ENCODE measurements around the gene GMDS.

GMDS gene

DNA sequence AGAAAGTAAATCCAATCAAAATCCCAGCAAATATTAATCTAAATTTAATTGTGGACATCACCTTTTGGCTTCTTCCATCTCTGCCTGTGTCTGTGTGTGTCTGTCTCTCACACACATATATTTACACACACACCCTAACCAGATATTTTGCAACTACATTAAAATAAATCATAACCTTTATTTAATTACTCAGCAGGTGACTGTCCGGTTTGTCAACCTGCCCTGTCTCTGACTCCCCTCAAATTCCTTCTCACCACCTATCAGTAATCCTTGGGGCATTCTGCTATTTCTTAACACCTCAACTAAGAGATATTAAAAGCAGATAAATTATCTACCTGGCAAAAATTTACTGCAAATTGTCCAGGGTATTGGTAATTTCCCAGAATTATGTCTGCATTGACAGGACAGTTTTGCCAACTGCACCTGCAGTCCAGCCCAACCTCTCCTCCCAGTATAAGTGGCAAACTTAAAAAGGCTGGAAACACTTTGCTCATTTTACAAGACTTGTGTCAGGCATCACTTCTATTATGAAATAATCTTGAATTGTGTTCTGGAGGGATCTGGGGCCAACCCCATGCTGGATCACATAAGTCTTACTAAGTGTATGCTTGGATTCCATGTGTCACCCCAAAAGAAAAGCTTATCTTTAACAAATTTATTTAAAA, 216.1 kb downstream of the GMDS start:
- H3K27me3 ChIP-seq (ENCODE audit: control insufficient read depth in 1 of 2, insufficient read depth in 2 of 2, low read length in 2 of 2) = no peaks in the 10 kb centered on the region
- H3K9me3 ChIP-seq (ENCODE audit: control insufficient read depth in 2 of 2, low read length in 2 of 2) = no peaks in the 10 kb centered on the region
- H3K27ac ChIP-seq (ENCODE audit: low read length) = no peak overlapping the region
- H3K9ac ChIP-seq (ENCODE audit: low read length in 2 of 2) = no peak overlapping the region
- no peak overlapping the region for H3K4me3 ChIP-seq (ENCODE audit: low read length in 2 of 2)
- no peaks in the 10 kb centered on the region for H3K4me1 ChIP-seq (ENCODE audit: control insufficient read depth, insufficient read depth, low read length)
- H3K36me3 ChIP-seq (ENCODE audit: control insufficient read depth in 2 of 2, insufficient read depth in 2 of 2, low read length in 2 of 2) = no peaks in the 10 kb centered on the region

- Histone ChIP-seq H3K27ac (ENCODE audit: low read length) (no peak overlapping the region), H3K36me3 (ENCODE audit: control insufficient read depth in 2 of 2, insufficient read depth in 2 of 2, low read length in 2 of 2) (no peaks in the 10 kb centered on the region), H3K4me3 (ENCODE audit: low read length in 2 of 2) (no peak overlapping the region), H3K27me3 (ENCODE audit: control insufficient read depth in 1 of 2, insufficient read depth in 2 of 2, low read length in 2 of 2) (no peaks in the 10 kb centered on the region), H3K4me1 (ENCODE audit: control insufficient read depth, insufficient read depth, low read length) (no peaks in the 10 kb centered on the region), H3K9me3 (ENCODE audit: control insufficient read depth in 2 of 2, low read length in 2 of 2) (no peaks in the 10 kb centered on the region), H3K9ac (ENCODE audit: low read length in 2 of 2) (no peak overlapping the region)
These were observed 216.9 kb downstream of the GMDS start for GRCh38 chr6:2028457-2029038.

- Histone ChIP-seq H3K4me1 (ENCODE audit: control insufficient read depth, insufficient read depth, low read length) (no peaks in the 10 kb centered on the region), H3K36me3 (ENCODE audit: control insufficient read depth in 2 of 2, insufficient read depth in 2 of 2, low read length in 2 of 2) (no peaks in the 10 kb centered on the region), H3K4me3 (ENCODE audit: low read length in 2 of 2) (no peak overlapping the region), H3K9ac (ENCODE audit: low read length in 2 of 2) (no peak overlapping the region), H3K27me3 (ENCODE audit: control insufficient read depth in 1 of 2, insufficient read depth in 2 of 2, low read length in 2 of 2) (no peaks in the 10 kb centered on the region), H3K9me3 (ENCODE audit: control insufficient read depth in 2 of 2, low read length in 2 of 2) (no peaks in the 10 kb centered on the region), H3K27ac (ENCODE audit: low read length) (no peak overlapping the region)
These were observed 219.3 kb downstream of the GMDS start for GRCh38 chr6:2026133-2026532.

GRCh38 chr6:2021713-2022125, 223.7 kb downstream of the GMDS start:
- H3K27me3 ChIP-seq (ENCODE audit: control insufficient read depth in 1 of 2, insufficient read depth in 2 of 2, low read length in 2 of 2) = no peaks in the 10 kb centered on the region
- H3K9ac ChIP-seq (ENCODE audit: low read length in 2 of 2) = no peak overlapping the region
- H3K9me3 ChIP-seq (ENCODE audit: control insufficient read depth in 2 of 2, low read length in 2 of 2) = no peaks in the 10 kb centered on the region
- no peaks in the 10 kb centered on the region for H3K36me3 ChIP-seq (ENCODE audit: control insufficient read depth in 2 of 2, insufficient read depth in 2 of 2, low read length in 2 of 2)
- H3K4me1 ChIP-seq (ENCODE audit: control insufficient read depth, insufficient read depth, low read length) = no peaks in the 10 kb centered on the region
- no peak overlapping the region for H3K4me3 ChIP-seq (ENCODE audit: low read length in 2 of 2)
- no peak overlapping the region for H3K27ac ChIP-seq (ENCODE audit: low read length)

DNA sequence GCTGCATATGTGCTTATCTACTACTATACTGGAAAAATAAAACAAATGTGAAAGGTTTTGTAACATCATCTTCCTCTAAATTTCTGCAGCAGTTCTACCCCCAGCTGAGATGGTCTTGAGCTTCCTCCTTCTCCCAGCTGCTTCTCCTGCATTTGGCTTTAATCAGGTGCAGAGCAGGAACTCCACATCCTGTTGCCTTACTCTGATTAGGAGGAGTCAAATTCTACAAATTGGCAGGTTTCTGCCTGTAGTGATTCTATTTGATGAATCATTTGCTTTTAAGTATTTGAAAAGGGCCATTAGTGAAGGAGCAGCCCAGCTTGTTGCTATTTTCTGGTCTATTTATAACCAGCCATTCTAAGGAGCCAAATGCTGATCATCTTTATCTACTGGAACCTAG, 224.5 kb downstream of the GMDS start:
- Histone ChIP-seq H3K27me3 (ENCODE audit: control insufficient read depth in 1 of 2, insufficient read depth in 2 of 2, low read length in 2 of 2) (no peaks in the 10 kb centered on the region), H3K9ac (ENCODE audit: low read length in 2 of 2) (no peak overlapping the region), H3K36me3 (ENCODE audit: control insufficient read depth in 2 of 2, insufficient read depth in 2 of 2, low read length in 2 of 2) (no peaks in the 10 kb centered on the region), H3K4me1 (ENCODE audit: control insufficient read depth, insufficient read depth, low read length) (no peaks in the 10 kb centered on the region), H3K9me3 (ENCODE audit: control insufficient read depth in 2 of 2, low read length in 2 of 2) (no peaks in the 10 kb centered on the region), H3K27ac (ENCODE audit: low read length) (no peak overlapping the region), H3K4me3 (ENCODE audit: low read length in 2 of 2) (no peak overlapping the region)

GRCh38 chr6:2019051-2019450, 226.4 kb downstream of the GMDS start:
- no peaks in the 10 kb centered on the region for H3K27me3 ChIP-seq (ENCODE audit: control insufficient read depth in 1 of 2, insufficient read depth in 2 of 2, low read length in 2 of 2)
- no peak overlapping the region for H3K9ac ChIP-seq (ENCODE audit: low read length in 2 of 2)
- no peak overlapping the region for H3K4me3 ChIP-seq (ENCODE audit: low read length in 2 of 2)
- no peaks in the 10 kb centered on the region for H3K36me3 ChIP-seq (ENCODE audit: control insufficient read depth in 2 of 2, insufficient read depth in 2 of 2, low read length in 2 of 2)
- H3K4me1 ChIP-seq (ENCODE audit: control insufficient read depth, insufficient read depth, low read length) = no peaks in the 10 kb centered on the region
- H3K27ac ChIP-seq (ENCODE audit: low read length) = no peak overlapping the region
- H3K9me3 ChIP-seq (ENCODE audit: control insufficient read depth in 2 of 2, low read length in 2 of 2) = no peaks in the 10 kb centered on the region

GRCh38 chr6:2016040-2016439, 229.4 kb downstream of the GMDS start:
- Histone ChIP-seq H3K27ac (ENCODE audit: low read length) (no peak overlapping the region), H3K9ac (ENCODE audit: low read length in 2 of 2) (no peak overlapping the region), H3K27me3 (ENCODE audit: control insufficient read depth in 1 of 2, insufficient read depth in 2 of 2, low read length in 2 of 2) (no peaks in the 10 kb centered on the region), H3K4me3 (ENCODE audit: low read length in 2 of 2) (no peak overlapping the region), H3K9me3 (ENCODE audit: control insufficient read depth in 2 of 2, low read length in 2 of 2) (no peaks in the 10 kb centered on the region), H3K36me3 (ENCODE audit: control insufficient read depth in 2 of 2, insufficient read depth in 2 of 2, low read length in 2 of 2) (no peaks in the 10 kb centered on the region), H3K4me1 (ENCODE audit: control insufficient read depth, insufficient read depth, low read length) (no peaks in the 10 kb centered on the region)

- H3K4me1 ChIP-seq (ENCODE audit: control insufficient read depth, insufficient read depth, low read length) = no peaks in the 10 kb centered on the region
- H3K9ac ChIP-seq (ENCODE audit: low read length in 2 of 2) = no peak overlapping the region
- H3K4me3 ChIP-seq (ENCODE audit: low read length in 2 of 2) = no peak overlapping the region
- H3K27ac ChIP-seq (ENCODE audit: low read length) = no peak overlapping the region
- no peaks in the 10 kb centered on the region for H3K9me3 ChIP-seq (ENCODE audit: control insufficient read depth in 2 of 2, low read length in 2 of 2)
- H3K27me3 ChIP-seq (ENCODE audit: control insufficient read depth in 1 of 2, insufficient read depth in 2 of 2, low read length in 2 of 2) = no peaks in the 10 kb centered on the region
- H3K36me3 ChIP-seq (ENCODE audit: control insufficient read depth in 2 of 2, insufficient read depth in 2 of 2, low read length in 2 of 2) = no peaks in the 10 kb centered on the region
These were observed 236.9 kb downstream of the GMDS start for GRCh38 chr6:2008383-2008976.

DNA sequence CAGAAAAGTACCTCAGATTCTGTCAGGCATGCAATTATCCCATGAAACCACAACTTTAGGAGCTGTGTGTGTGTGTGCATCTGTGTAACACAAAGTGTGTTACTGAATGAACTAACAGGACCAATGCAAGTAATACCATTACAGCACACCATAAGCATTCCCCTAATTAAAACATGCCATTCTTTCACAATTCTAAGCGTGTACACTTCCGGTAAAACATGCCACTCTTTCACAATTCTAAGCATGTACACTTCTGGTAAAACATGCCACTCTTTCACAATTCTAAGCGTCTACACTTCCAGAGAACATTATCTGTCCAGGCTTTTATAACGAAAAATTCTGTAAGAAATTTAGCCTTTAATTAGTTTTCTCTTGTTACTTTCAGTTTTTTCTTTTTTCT, 238.2 kb downstream of the GMDS start:
- no peak overlapping the region for H3K27ac ChIP-seq (ENCODE audit: low read length)

DNA sequence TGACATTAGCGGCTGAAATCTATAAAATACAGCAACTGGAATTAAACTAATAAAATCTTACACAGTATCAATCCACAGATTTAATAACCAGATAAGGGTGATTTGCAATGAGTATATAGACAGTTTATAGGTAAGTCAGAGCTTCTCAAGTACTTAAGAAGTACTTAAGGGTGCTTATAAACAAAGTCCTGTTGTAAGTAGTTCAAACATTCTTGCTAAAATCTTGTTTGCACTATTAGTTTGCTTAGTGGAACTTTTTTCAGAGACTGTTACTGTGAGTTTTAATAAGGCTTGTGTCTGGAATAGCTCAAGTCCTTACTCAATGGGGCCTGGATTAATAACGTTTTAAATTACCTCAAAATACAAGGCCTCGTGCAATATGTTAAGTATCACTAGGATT, 240.5 kb downstream of the GMDS start:
- Histone ChIP-seq H3K9me3 (ENCODE audit: control insufficient read depth in 2 of 2, low read length in 2 of 2) (no peaks in the 10 kb centered on the region), H3K27ac (ENCODE audit: low read length) (no peak overlapping the region), H3K4me1 (ENCODE audit: control insufficient read depth, insufficient read depth, low read length) (no peaks in the 10 kb centered on the region), H3K9ac (ENCODE audit: low read length in 2 of 2) (no peak overlapping the region), H3K36me3 (ENCODE audit: control insufficient read depth in 2 of 2, insufficient read depth in 2 of 2, low read length in 2 of 2) (no peaks in the 10 kb centered on the region), H3K4me3 (ENCODE audit: low read length in 2 of 2) (no peak overlapping the region), H3K27me3 (ENCODE audit: control insufficient read depth in 1 of 2, insufficient read depth in 2 of 2, low read length in 2 of 2) (no peaks in the 10 kb centered on the region)

More for the DNA sequence above, 238.2 kb downstream of the GMDS start:
- Histone ChIP-seq H3K4me3 (ENCODE audit: low read length in 2 of 2) (no peak overlapping the region), H3K36me3 (ENCODE audit: control insufficient read depth in 2 of 2, insufficient read depth in 2 of 2, low read length in 2 of 2) (no peaks in the 10 kb centered on the region), H3K4me1 (ENCODE audit: control insufficient read depth, insufficient read depth, low read length) (no peaks in the 10 kb centered on the region), H3K27me3 (ENCODE audit: control insufficient read depth in 1 of 2, insufficient read depth in 2 of 2, low read length in 2 of 2) (no peaks in the 10 kb centered on the region), H3K9me3 (ENCODE audit: control insufficient read depth in 2 of 2, low read length in 2 of 2) (no peaks in the 10 kb centered on the region), H3K9ac (ENCODE audit: low read length in 2 of 2) (no peak overlapping the region)

- Histone ChIP-seq H3K9me3 (ENCODE audit: control insufficient read depth in 2 of 2, low read length in 2 of 2) (no peaks in the 10 kb centered on the region), H3K36me3 (ENCODE audit: control insufficient read depth in 2 of 2, insufficient read depth in 2 of 2, low read length in 2 of 2) (no peaks in the 10 kb centered on the region), H3K9ac (ENCODE audit: low read length in 2 of 2) (no peak overlapping the region)
These were observed 244.4 kb downstream of the GMDS start for GRCh38 chr6:2000962-2001361.

More at GRCh38 chr6:2000962-2001361, 244.4 kb downstream of the GMDS start:
- Histone ChIP-seq H3K4me3 (ENCODE audit: low read length in 2 of 2) (no peak overlapping the region), H3K4me1 (ENCODE audit: control insufficient read depth, insufficient read depth, low read length) (no peaks in the 10 kb centered on the region), H3K27ac (ENCODE audit: low read length) (no peak overlapping the region), H3K27me3 (ENCODE audit: control insufficient read depth in 1 of 2, insufficient read depth in 2 of 2, low read length in 2 of 2) (no peaks in the 10 kb centered on the region)
